Stimulated activated CD4-positive, alpha-beta T cell treated with anti-CD3 and anti-CD28 coated beads, Interleukin-12 subunit alpha, Interleukin-12 subunit beta, amount 100 ng/mL, for 48 hours (primary cell): ENCODE data around the gene ATP5F1E.
A peak's percentile ranks its signal among the peaks of the same experiment; 100 is the strongest.
"Not testable (repeated sequence)": the region's sequence is repeated elsewhere in the genome, so short reads cannot be mapped to it uniquely, and the experiment has no call there.

Experiments
- DNase-seq, 3 donors: peaks; one replicate each; pipeline ENCODE4 v3.0.0-alpha.2; 2020; ENCODE audit warnings: low read depth in 2 of 3, low spot score in 1 of 3

The ATP5F1E gene

GRCh38 chr20:58992911-58993310 is 39.2 kb downstream of the ATP5F1E start:
- DNase-seq = no peak

GRCh38 chr20:58991715-58992114 is 40.4 kb downstream of the ATP5F1E start:
- DNase-seq = no peak

GRCh38 chr20:58990651-58991445 is 41.3 kb downstream of the ATP5F1E start:
- DNase-seq = no peak

- no peak for DNase-seq
These were observed 42.9 kb downstream of the ATP5F1E start for GRCh38 chr20:58989196-58989595.

DNA sequence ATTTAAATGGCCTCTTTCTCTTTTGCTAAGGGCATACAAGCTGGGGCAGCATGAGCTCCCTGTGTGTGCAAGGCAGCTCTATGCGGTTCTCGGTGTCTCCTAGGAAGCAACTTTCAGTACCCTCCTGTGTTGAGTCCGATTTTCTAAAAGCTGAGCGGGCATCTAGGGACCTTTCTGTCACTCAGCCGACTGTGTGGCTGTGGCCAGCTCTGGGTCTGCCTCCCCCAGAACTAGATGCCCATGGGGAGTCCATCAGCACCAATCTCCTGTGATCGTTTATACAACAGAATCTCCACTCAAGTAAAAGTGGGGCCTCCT is 43.6 kb downstream of the ATP5F1E start:
- DNase-seq = no peak

- no peak for DNase-seq
These were observed 44.2 kb downstream of the ATP5F1E start for GRCh38 chr20:58987790-58988564.

DNA sequence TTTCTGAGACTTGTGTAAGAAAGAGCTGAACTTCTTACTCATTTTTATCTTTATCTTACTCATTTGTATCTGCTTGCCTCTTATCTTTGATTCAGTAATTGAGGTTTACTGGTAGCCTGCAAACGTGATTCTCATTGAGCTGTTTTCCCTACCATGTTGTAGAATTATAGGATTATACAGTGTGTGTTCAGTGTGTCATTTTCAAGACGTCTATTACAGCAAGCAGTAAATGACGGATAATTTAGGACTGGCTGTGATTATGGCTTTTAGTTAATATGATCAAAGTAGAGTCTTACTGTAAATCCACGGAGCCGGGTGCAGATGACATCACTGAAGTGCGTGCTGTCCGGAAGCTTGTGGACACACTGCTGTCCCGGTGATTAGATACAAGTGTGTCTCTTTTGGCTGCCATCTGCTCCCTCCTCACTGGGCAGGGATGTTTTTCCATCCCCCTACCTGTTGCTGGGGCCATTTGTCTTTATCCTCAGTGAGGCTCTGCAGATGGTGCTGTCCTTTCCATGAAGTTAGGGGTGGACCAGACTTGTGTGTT is 45.1 kb downstream of the ATP5F1E start:
- DNase-seq = no peak

DNA sequence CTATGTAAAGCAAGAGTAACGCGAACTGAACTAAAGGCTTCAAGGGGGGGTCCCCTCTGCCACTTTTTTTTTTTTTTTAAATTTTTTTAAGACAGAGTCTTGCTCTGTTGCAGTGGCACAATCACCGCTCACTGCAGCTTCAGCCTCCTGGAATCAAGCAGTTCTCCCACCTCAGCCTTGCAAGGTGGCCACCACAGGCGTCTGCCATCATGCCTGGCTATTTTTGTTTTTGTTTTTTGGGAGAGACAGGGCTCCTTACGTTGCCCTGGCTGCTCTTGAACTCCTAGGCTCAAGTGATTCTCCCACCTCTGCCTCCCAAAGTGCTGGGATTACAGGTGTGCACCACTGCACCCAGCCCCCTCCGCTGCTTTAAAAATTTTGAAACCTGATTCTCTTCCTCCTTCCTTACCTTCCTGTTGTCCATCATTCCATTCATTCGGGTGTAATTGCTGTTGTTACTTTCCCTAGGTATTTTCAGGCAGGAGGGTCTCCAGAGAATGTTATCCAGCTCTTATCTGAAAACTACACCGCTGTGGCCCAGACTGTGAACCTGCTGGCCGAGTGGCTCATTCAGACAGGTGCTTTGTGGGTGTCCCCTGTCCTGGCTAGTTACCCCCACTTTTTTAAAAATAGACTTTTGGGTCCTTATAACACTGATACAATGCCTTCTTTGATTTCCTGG is 45.7 kb downstream of the ATP5F1E start:
- DNase-seq = no peak

DNA sequence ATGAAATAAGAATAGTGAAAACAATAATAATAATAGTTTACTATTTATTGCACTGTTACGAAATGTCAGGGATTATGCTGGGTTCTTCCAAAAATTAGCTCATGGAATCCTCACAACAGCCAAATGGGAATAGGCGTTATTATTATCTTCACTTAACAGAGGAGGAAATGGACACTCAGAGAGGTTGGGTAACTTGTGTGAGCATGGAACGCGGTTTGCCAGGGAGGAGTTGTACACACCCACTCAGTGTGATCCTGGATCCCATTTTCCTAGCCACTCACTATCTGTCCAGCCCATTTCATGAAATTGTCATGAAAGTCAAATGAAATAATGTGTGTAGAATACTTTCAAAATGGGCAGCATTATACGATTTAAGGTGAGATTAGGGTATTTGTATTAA is 46.5 kb downstream of the ATP5F1E start:
- no peak for DNase-seq

- DNase-seq = no peak
These were observed 47.4 kb downstream of the ATP5F1E start for GRCh38 chr20:58984691-58985090.

- DNase-seq = not testable (repeated sequence)
These were observed 49.0 kb downstream of the ATP5F1E start for GRCh38 chr20:58983115-58983468.

GRCh38 chr20:58982406-58983114 is 49.6 kb downstream of the ATP5F1E start:
- DNase-seq = no peak

GRCh38 chr20:58981628-58982364 is 50.3 kb downstream of the ATP5F1E start:
- DNase-seq = no peak

GRCh38 chr20:58980711-58981627 is 51.2 kb downstream of the ATP5F1E start, which contains the start of gene NELFCD:
Gene NELFCD, plus strand, starts transcription at chr20:58981256. Its CDS starts 54 bp downstream, at chr20:58981310.
- DNase-seq = peak; percentile 65 to 88 (median 86)

- DNase-seq = no peak
These were observed 53.6 kb downstream of the ATP5F1E start for GRCh38 chr20:58978351-58979190.

DNA sequence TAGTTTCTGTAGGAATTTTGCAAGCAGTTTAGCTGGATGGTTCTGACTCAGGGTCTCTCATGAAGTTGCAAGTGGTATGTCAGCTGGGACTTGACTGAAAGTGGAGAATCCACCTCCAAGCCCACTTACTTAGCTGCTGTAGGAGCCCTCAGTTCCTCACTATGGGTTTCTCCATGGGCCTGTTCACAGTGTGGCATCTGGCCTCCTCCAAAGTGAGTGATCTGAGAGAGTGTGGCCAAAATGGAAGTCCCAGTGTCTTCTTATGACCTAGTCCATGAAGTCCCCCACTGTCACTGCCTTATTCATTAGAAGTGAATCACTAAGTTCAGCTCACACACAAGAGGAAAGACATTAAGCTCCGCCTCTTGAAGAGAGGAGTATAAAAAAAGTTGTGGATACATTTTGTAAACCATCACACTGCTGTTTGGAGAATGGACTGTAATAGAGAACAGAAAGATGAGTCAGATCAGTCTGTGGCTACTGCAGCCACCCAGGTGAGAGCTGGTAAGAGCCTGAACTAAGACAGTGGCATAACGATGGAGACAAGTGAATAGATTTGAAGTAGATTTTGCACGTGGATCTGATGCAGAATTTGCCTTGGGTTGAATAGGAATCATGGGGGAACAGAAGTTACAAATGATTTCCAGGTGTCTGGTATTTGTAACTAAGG is 55.9 kb downstream of the ATP5F1E start:
- DNase-seq = no peak
